Tibial nerve (tissue), 4 donors: Measurements from ENCODE around the gene CCDC92.

Source experiments
- EP300 ChIP-seq, 2 donors: sonication (generic); formaldehyde crosslinking; IDR thresholded peaks; one replicate each; pipeline ENCODE4 v1.6.1; 2017; ENCODE audit warnings: antibody characterized with exemption in 2 of 2, mild to moderate bottlenecking in 1 of 2
- TF ChIP-seq, protein P1 (sequence below), 5 experiments: fragments of 200-600 bp in 3 of 5; fragments of 450-650 bp in 2 of 5; sonication (generic) in 3 of 5; IDR thresholded peaks; one replicate each; pipeline ENCODE4 v1.5.1; 2016 to 2019; ENCODE audit warnings: antibody characterized with exemption in 5 of 5, mild to moderate bottlenecking in 3 of 5, moderate library complexity in 2 of 5

DNA sequence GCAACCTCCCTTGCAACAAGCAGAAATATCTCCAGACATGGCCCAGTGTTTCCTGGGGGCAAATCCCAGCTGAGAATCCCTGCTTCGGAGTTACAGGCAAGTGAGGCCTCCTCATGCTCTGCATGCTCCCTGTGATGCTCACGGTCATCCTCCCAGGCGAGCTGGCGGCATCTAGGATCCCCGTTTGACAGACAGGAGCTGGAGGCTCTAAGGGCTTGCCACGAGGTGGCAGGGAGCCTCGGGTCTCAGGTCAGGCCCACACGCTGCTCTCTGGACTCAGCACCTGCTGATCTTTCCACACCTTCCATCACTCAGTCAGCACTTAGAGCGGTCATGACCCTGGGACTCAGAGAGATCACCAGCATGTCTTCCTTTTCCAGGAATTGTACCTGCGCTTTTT lies 79.8 kb downstream of the CCDC92 start:
- TF ChIP-seq, protein P1, sequence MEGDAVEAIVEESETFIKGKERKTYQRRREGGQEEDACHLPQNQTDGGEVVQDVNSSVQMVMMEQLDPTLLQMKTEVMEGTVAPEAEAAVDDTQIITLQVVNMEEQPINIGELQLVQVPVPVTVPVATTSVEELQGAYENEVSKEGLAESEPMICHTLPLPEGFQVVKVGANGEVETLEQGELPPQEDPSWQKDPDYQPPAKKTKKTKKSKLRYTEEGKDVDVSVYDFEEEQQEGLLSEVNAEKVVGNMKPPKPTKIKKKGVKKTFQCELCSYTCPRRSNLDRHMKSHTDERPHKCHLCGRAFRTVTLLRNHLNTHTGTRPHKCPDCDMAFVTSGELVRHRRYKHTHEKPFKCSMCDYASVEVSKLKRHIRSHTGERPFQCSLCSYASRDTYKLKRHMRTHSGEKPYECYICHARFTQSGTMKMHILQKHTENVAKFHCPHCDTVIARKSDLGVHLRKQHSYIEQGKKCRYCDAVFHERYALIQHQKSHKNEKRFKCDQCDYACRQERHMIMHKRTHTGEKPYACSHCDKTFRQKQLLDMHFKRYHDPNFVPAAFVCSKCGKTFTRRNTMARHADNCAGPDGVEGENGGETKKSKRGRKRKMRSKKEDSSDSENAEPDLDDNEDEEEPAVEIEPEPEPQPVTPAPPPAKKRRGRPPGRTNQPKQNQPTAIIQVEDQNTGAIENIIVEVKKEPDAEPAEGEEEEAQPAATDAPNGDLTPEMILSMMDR (IDR thresholded peaks at IDR 0.05) = no peak
- no peak for TF ChIP-seq EP300 (IDR thresholded peaks at IDR 0.05)
